AG09309 (cell line): ENCODE measurements around the gene SLC1A2.
A peak's percentile ranks its signal among the peaks of the same experiment; 100 is the strongest.
"Not testable (repeated sequence)": the region's sequence is repeated elsewhere in the genome, so short reads cannot be mapped to it uniquely, and the experiment has no call there.

ENCODE experiments used
- DNase-seq: peaks from one replicate; pipeline ENCODE4 v3.0.0-alpha.2; 2010; ENCODE audit warnings: low read depth
- H3K4me3 ChIP-seq: 2 replicates; pipeline ENCODE4 v1.5.1; 2011; ENCODE audit warnings: mild to moderate bottlenecking, low read depth, low read length, moderate library complexity; ENCODE audit not compliant: control insufficient read depth
- CTCF ChIP-seq: IDR thresholded peaks from 2 replicates; pipeline ENCODE4 v1.5.1; 2011; ENCODE audit warnings: mild to moderate bottlenecking, low read depth, low read length, inconsistent platforms; ENCODE audit not compliant: insufficient read depth, control insufficient read depth; ENCODE audit errors: missing control alignments

SLC1A2 gene

GRCh38 chr11:35227576-35228327 is 191.6 kb downstream of the SLC1A2 start:
- TF ChIP-seq CTCF: no peak
- no peak for DNase-seq
- no peak overlapping the region for H3K4me3 ChIP-seq

GRCh38 chr11:35226756-35227155 is 192.6 kb downstream of the SLC1A2 start:
- not testable (repeated sequence) for DNase-seq, H3K4me3 ChIP-seq

- no peak for DNase-seq
- H3K4me3 ChIP-seq: no peak overlapping the region
- TF ChIP-seq CTCF: no peak
Observed at GRCh38 chr11:35225946-35226520, 193.3 kb downstream of the SLC1A2 start.

- TF ChIP-seq CTCF: no peak
Observed at GRCh38 chr11:35223991-35224390, 195.4 kb downstream of the SLC1A2 start.

GRCh38 chr11:35223371-35223796 is 196.0 kb downstream of the SLC1A2 start:
- TF ChIP-seq CTCF: no peak
- no peak overlapping the region for H3K4me3 ChIP-seq
- DNase-seq: peak; percentile 39

More at GRCh38 chr11:35223991-35224390, 195.4 kb downstream of the SLC1A2 start:
- no peak for DNase-seq
- H3K4me3 ChIP-seq: no peak overlapping the region

GRCh38 chr11:35218956-35219355 is 200.4 kb downstream of the SLC1A2 start:
- DNase-seq: peak; percentile 51
- no peak overlapping the region for H3K4me3 ChIP-seq
- TF ChIP-seq CTCF: no peak

- H3K4me3 ChIP-seq: no peak overlapping the region
- TF ChIP-seq CTCF: no peak
- no peak for DNase-seq
Observed at GRCh38 chr11:35216962-35217678, 202.2 kb downstream of the SLC1A2 start.
